NCI-H2196 treated with DMSO at 0.1 percent for 48 hours (cell line): Measurements from ENCODE around the gene HMBS.
"Not testable (repeated sequence)": the region's sequence is repeated elsewhere in the genome, so short reads cannot be mapped to it uniquely, and the experiment has no call there.

Source experiments
- DNase-seq: peaks from one replicate; lab custom pipeline; 2025; ENCODE audit not compliant: unreplicated experiment; lab: John Stamatoyannopoulos, UW

The HMBS gene

GRCh38 chr11:119100994-119101758, 16.5 kb downstream of the HMBS start:
- DNase-seq, result no peak

- DNase-seq, result peak; percentile 95
These were observed 17.2 kb downstream of the HMBS start, which contains the start of gene DPAGT1 for GRCh38 chr11:119101759-119102423. DPAGT1 (minus strand) TSS chr11:119101853; CDS start chr11:119101655, 198 bp downstream.

GRCh38 chr11:119103161-119103664, 18.5 kb downstream of the HMBS start:
- DNase-seq, result not testable (repeated sequence)

GRCh38 chr11:119103793-119104192, 19.1 kb downstream of the HMBS start:
- DNase-seq, result no peak

GRCh38 chr11:119106564-119107537, 22.2 kb downstream of the HMBS start, which contains the start of gene C2CD2L:
C2CD2L (plus strand) TSS chr11:119107344; CDS start chr11:119107742, 398 bp downstream.
- peak; percentile 80 for DNase-seq

- no peak for DNase-seq
These were observed 23.0 kb downstream of the HMBS start for GRCh38 chr11:119107538-119108145.

GRCh38 chr11:119108146-119108856, 23.6 kb downstream of the HMBS start:
- DNase-seq, result peak; percentile 10

- DNase-seq, result no peak
These were observed 24.2 kb downstream of the HMBS start for GRCh38 chr11:119108857-119109221.

- no peak for DNase-seq
These were observed 25.2 kb downstream of the HMBS start for GRCh38 chr11:119109843-119110242.

GRCh38 chr11:119110439-119110838, 25.8 kb downstream of the HMBS start:
- no peak for DNase-seq

GRCh38 chr11:119111361-119111925, 26.8 kb downstream of the HMBS start:
- DNase-seq, result no peak

- DNase-seq, result no peak
These were observed 27.8 kb downstream of the HMBS start for GRCh38 chr11:119112314-119113020.

- DNase-seq, result no peak
These were observed 29.0 kb downstream of the HMBS start for GRCh38 chr11:119113716-119114115.

GRCh38 chr11:119114351-119114750, 29.7 kb downstream of the HMBS start:
- DNase-seq, result no peak

- DNase-seq, result no peak
These were observed 31.0 kb downstream of the HMBS start for GRCh38 chr11:119115484-119116234.

GRCh38 chr11:119116235-119116594, 31.5 kb downstream of the HMBS start:
- DNase-seq, result no peak

GRCh38 chr11:119116601-119117000, 31.9 kb downstream of the HMBS start:
- DNase-seq, result no peak

GRCh38 chr11:119117004-119117706, 32.5 kb downstream of the HMBS start:
- no peak for DNase-seq
